ENCODE results near the gene SRRM1. TPM values are rescaled to one million over a fixed set of nuclear protein-coding genes. Genes with fewer than 3 reads are reported as not detected.

SRRM1 gene
- total RNA-seq, 1 experiment from 2014 or later, result 160 TPM

DNA sequence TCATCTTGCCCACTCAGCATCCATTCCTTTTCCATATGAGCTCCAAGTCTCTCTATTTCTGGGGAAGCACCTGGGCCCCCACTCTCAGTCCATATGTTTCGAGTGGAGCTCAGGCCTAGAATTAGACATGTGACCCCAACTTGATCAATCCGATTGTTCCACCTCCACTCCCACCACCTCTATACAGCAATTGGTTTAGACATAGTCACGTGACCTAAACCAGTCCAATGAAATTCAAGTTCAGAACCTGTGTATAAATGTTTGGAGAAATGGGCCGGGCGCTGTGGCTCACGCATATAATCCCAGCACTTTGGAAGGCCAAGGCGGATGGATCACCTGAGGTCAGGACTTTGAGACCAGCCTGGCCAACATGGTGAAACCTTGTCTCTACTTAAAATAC, 72.6 kb downstream of the SRRM1 start:
- CTCF ChIA-PET, result no interaction called here
- ATAC-seq (no peak), DNase-seq (ENCODE audit: low read depth, low spot score) (no peak)
- no TSS peak for BruUV-seq (replicated peaks)
- Histone ChIP-seq H3K9me3 (ENCODE audit: control insufficient read depth, insufficient read depth, low read depth, low read length) (no peaks in the 10 kb centered on the region), H3K27me3 (ENCODE audit: control insufficient read depth, insufficient read depth, low read length) (no peaks in the 10 kb centered on the region), H3K4me1 (ENCODE audit: control insufficient read depth, insufficient read depth, low read length) (no peaks in the 10 kb centered on the region), H3K27ac (ENCODE audit: low read length) (no peak overlapping the region), H3K4me3 (ENCODE audit: low read depth in 2 of 2, low read length in 2 of 2) (no peak overlapping the region), H3K36me3 (ENCODE audit: control insufficient read depth, insufficient read depth, low read length) (no peaks in the 10 kb centered on the region)
- TF ChIP-seq TCF7L2 (IDR thresholded peaks at IDR 0.05; ENCODE audit: low read depth, low read length), result no peak
- TF ChIP-seq CTCF (IDR thresholded peaks at IDR 0.05), result no peak
- TF ChIP-seq, protein P1, sequence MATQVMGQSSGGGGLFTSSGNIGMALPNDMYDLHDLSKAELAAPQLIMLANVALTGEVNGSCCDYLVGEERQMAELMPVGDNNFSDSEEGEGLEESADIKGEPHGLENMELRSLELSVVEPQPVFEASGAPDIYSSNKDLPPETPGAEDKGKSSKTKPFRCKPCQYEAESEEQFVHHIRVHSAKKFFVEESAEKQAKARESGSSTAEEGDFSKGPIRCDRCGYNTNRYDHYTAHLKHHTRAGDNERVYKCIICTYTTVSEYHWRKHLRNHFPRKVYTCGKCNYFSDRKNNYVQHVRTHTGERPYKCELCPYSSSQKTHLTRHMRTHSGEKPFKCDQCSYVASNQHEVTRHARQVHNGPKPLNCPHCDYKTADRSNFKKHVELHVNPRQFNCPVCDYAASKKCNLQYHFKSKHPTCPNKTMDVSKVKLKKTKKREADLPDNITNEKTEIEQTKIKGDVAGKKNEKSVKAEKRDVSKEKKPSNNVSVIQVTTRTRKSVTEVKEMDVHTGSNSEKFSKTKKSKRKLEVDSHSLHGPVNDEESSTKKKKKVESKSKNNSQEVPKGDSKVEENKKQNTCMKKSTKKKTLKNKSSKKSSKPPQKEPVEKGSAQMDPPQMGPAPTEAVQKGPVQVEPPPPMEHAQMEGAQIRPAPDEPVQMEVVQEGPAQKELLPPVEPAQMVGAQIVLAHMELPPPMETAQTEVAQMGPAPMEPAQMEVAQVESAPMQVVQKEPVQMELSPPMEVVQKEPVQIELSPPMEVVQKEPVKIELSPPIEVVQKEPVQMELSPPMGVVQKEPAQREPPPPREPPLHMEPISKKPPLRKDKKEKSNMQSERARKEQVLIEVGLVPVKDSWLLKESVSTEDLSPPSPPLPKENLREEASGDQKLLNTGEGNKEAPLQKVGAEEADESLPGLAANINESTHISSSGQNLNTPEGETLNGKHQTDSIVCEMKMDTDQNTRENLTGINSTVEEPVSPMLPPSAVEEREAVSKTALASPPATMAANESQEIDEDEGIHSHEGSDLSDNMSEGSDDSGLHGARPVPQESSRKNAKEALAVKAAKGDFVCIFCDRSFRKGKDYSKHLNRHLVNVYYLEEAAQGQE (IDR thresholded peaks at IDR 0.05; ENCODE audit: insufficient read depth in 1 of 2, low read depth in 2 of 2, low read length in 1 of 2), result no peak
- TF ChIP-seq POLR2AphosphoS5 (IDR thresholded peaks at IDR 0.05; ENCODE audit: low read depth, low read length), result no peak
- TF ChIP-seq SIN3A (IDR thresholded peaks at IDR 0.05; ENCODE audit: borderline replicate concordance, insufficient read depth, low read depth, low read length), result no peak
- in situ Hi-C loops (cut with HindIII; ENCODE audit: low pct_unique_long_range_greater_than_20kb, low sequenced_read_pairs), result no loop called here
- intact Hi-C loops (cut with micrococcal nuclease; ENCODE audit: unreplicated experiment), result no loop called here
- POLR2A ChIA-PET, result no interaction called here

DNA sequence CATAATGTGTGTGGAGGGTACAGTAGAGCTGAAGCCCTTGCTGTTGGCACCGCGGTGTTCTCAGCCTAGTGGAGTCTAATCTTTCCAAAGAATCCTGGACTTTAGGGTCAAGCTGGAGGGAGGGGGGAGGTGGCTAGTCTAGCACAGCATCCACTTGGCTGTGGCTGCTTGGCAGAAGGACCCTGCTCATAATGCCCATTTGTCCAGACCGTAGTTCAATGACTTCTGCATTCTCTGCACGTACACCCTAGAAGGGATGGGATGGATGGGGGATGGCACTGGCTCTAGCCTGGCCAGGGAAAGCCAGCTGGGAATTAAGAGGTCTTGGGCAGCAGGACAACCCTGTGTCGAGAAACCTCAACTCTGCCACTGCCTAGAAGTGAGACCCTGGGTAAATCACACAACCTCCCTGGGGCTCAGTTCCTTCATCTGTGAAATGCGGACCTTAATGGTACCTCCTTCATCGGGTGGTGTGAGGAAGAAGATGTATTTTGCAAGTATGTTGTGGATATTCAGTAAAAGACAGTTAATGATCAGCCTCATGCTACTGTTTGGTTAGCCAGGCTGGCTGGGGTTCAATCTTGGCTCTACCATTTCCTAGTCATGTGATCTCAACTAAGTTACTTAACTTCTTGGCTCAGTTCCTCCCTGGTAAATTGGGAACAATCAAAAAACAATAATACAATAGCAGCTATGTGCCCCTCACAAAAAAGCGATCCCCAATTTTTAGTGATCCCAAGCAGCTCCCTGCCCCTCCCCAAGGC, 75.0 kb downstream of the SRRM1 start:
- no peaks in the 10 kb centered on the region for H3K27me3 ChIP-seq (ENCODE audit: control insufficient read depth, insufficient read depth, low read length)
- ATAC-seq (no peak), DNase-seq (ENCODE audit: low read depth, low spot score) (no peak)
- in situ Hi-C loops (cut with HindIII; ENCODE audit: low pct_unique_long_range_greater_than_20kb, low sequenced_read_pairs) (no loop called here), intact Hi-C loops (cut with micrococcal nuclease; ENCODE audit: unreplicated experiment) (no loop called here)
- H3K4me1 ChIP-seq (ENCODE audit: control insufficient read depth, insufficient read depth, low read length), result no peaks in the 10 kb centered on the region; the same call in 1 of the 2 replicates
- CTCF ChIA-PET, result interaction anchor here (0.6 kb wide), 1 partner anchor 17 kb away, joined by 10 read pairs; no protein-coding TSS in a partner anchor
- no peak for TF ChIP-seq POLR2AphosphoS5 (IDR thresholded peaks at IDR 0.05; ENCODE audit: low read depth, low read length)
- TF ChIP-seq CTCF (IDR thresholded peaks at IDR 0.05), result no peak
- no peak overlapping the region for H3K4me3 ChIP-seq (ENCODE audit: low read depth in 2 of 2, low read length in 2 of 2)
- no TSS peak for BruUV-seq (replicated peaks)
- no peaks in the 10 kb centered on the region for H3K9me3 ChIP-seq (ENCODE audit: control insufficient read depth, insufficient read depth, low read depth, low read length)
- no peaks in the 10 kb centered on the region for H3K36me3 ChIP-seq (ENCODE audit: control insufficient read depth, insufficient read depth, low read length)
- H3K27ac ChIP-seq (ENCODE audit: low read length), result no peak overlapping the region
- POLR2A ChIA-PET, result no interaction called here
